Measurements from ENCODE around the gene TPD52L1.

DNA sequence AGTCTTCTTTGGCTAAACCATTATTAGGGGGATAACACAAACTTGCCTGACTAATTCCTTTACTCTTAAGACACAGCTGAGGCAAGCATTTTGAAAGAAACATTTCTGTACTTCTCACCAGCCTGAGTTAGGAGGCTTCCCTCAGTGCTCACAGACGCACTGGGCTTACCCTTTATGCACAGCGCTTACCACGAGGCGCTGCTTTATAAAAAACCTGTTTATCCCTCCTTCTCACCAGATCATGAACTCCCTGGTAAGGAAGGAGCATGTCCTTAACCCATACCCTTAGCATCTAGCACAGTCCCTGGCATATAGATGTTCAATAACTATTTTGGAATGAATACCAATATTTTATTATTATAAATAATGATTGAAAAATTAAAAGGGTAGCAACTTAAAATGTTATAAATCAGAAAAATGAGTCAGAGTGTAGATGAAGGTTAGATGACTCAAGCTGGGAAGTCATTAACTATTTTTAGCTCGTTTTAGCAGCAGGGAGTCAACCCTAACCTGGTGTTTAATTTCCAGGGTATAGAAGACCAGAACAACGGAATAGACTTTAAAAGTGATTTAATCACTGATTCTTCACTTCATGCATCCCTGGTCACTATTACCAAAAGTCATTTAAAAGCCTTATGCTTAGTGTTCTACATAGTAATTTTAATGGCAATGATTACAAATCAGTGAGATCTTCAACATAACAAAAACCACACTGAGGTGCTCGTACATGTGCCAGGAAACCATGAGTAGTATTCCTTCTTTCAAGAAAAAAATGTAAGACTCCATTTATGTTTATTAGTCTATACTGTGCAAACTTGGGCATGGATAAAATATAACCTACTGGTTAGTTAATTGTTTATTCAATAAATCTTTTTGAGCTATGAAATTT is 4.1 kb upstream of the TPD52L1 start:
- TF ChIP-seq, protein P1, sequence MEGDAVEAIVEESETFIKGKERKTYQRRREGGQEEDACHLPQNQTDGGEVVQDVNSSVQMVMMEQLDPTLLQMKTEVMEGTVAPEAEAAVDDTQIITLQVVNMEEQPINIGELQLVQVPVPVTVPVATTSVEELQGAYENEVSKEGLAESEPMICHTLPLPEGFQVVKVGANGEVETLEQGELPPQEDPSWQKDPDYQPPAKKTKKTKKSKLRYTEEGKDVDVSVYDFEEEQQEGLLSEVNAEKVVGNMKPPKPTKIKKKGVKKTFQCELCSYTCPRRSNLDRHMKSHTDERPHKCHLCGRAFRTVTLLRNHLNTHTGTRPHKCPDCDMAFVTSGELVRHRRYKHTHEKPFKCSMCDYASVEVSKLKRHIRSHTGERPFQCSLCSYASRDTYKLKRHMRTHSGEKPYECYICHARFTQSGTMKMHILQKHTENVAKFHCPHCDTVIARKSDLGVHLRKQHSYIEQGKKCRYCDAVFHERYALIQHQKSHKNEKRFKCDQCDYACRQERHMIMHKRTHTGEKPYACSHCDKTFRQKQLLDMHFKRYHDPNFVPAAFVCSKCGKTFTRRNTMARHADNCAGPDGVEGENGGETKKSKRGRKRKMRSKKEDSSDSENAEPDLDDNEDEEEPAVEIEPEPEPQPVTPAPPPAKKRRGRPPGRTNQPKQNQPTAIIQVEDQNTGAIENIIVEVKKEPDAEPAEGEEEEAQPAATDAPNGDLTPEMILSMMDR (IDR thresholded peaks at IDR 0.05; ENCODE audit: low read depth, low read length), result no peak
- TF ChIP-seq EZH2phosphoT487 (IDR thresholded peaks at IDR 0.05; ENCODE audit: low read depth), result no peak

Data from OCI-LY3 (cell line).